ENCODE data around the gene GRM5. TPM values are rescaled to one million over a fixed set of nuclear protein-coding genes. Genes with fewer than 3 reads are reported as not detected.
"Not testable (repeated sequence)": the region's sequence is repeated elsewhere in the genome, so short reads cannot be mapped to it uniquely, and the experiment has no call there.

GRM5 gene
- total RNA-seq, 4 donors from 2014 or later = under 0.01 to 1.8 (median under 0.01) TPM; not detected in 1

DNA sequence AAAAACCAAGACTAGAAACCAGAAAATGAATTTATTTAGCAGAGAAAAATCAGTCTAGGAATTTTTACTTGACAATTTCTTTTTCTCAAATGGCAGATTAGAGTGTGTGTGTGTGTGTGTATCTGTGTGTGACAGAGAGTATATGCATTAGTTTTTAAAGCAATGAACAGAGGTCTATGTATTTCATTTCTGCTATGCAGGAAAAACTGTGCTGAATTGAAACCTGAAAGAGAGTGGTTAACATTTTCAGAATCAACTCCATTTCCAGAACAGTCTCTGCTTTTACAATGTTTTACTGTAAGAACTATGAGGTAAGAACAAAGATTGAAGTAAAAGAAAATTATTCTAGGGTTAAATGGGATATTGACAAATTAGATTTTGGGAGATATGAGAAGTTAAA is 114.8 kb downstream of the GRM5 start:
- no peaks in the 10 kb centered on the region for H3K4me1 ChIP-seq
- no peaks in the 10 kb centered on the region for H3K27me3 ChIP-seq
- H3K27ac ChIP-seq = no peak overlapping the region
- no peak for DNase-seq (ENCODE audit: low spot score in 2 of 2)
- H3K9me3 ChIP-seq = no peaks in the 10 kb centered on the region
- H3K36me3 ChIP-seq = no peaks in the 10 kb centered on the region
- H3K4me3 ChIP-seq = no peak overlapping the region
- TF ChIP-seq EP300 (IDR thresholded peaks at IDR 0.05) (no peak), POLR2A (IDR thresholded peaks at IDR 0.05) (no peak)
- TF ChIP-seq, protein P1, sequence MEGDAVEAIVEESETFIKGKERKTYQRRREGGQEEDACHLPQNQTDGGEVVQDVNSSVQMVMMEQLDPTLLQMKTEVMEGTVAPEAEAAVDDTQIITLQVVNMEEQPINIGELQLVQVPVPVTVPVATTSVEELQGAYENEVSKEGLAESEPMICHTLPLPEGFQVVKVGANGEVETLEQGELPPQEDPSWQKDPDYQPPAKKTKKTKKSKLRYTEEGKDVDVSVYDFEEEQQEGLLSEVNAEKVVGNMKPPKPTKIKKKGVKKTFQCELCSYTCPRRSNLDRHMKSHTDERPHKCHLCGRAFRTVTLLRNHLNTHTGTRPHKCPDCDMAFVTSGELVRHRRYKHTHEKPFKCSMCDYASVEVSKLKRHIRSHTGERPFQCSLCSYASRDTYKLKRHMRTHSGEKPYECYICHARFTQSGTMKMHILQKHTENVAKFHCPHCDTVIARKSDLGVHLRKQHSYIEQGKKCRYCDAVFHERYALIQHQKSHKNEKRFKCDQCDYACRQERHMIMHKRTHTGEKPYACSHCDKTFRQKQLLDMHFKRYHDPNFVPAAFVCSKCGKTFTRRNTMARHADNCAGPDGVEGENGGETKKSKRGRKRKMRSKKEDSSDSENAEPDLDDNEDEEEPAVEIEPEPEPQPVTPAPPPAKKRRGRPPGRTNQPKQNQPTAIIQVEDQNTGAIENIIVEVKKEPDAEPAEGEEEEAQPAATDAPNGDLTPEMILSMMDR (IDR thresholded peaks at IDR 0.05) = no peak

DNA sequence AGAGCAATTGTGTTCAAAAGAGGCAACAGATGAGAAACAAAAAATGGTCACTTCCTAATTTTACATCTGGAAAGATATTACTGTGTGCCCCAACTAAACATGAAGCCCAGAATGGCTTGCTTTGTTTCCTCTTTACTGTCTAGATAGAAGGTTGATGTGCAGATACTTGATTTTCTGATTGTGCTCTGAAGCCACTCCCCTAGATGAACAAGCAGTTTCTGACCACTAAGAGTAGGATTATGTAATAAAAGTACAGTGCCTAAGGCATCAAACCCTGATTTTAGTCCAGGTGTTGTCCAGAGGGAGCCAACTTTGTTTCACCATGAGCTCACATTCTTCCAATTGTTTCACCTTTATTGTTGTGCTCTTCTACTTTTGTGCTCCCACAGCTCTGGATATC is 116.9 kb downstream of the GRM5 start:
- not testable (repeated sequence) for H3K9me3 ChIP-seq; H3K4me3 ChIP-seq; H3K4me1 ChIP-seq; H3K27ac ChIP-seq; H3K36me3 ChIP-seq; DNase-seq (ENCODE audit: low spot score in 2 of 2); H3K27me3 ChIP-seq

DNA sequence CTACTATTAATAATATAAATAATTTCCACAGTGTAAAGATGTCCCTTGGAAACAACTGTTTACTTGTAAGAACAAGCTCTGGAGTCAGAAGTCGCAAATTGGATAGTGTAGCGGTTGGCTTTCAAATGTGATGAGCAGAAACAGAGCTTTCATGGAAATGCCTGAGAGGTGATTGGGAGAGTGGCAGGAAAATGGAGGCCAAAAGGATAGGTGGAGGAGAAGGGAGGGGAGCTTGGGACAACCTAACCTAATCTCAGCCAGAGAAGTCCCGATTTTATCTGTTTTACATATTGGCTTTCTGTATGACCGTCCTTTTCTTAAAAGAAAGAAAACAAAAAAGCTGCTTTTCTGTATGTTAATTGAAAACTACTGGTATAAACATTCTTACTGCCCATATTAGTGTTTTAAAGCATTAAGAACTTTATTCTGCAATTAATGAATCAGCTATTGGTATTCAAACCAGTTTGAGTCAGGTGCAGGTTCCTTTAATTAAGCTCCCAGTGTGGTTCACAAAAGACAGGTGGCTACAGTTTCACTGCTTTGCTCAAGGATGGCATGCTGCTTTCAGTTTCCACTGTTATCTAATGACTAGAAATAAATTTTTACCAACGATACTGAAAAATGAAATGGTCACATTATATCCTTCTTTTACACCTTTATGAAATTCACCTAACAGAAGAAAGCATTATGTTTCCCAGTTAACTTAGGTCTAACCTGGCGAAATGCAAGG is 117.8 kb downstream of the GRM5 start:
- H3K4me3 ChIP-seq; H3K9me3 ChIP-seq; H3K27me3 ChIP-seq; H3K4me1 ChIP-seq; H3K36me3 ChIP-seq; H3K27ac ChIP-seq; DNase-seq (ENCODE audit: low spot score in 2 of 2): not testable (repeated sequence)
- WGBS, 2 donors = 86 to 88% methylated on average over 6 of the region's 6 CpGs

DNA sequence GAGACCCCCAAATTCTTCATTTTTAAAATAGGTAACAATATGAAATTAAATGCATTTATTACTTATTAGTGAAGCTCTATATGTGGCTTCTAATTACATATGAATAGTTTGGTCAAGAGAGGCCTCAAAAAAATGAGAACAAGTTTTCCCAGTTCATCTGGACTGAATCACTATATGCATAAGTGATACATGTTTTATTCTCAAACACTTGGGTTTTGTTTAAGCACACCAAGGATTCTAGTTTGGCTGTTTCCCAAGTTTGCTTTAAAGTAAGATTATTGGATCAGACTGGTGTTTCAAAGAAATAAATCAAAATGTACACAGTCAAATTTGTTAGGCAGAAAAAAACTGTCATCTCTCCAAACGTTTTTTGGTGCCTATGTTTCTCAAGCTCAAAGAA is 136.1 kb downstream of the GRM5 start:
- H3K4me1 ChIP-seq; H3K9me3 ChIP-seq; H3K4me3 ChIP-seq; H3K36me3 ChIP-seq; DNase-seq (ENCODE audit: low spot score in 2 of 2); H3K27me3 ChIP-seq; H3K27ac ChIP-seq: not testable (repeated sequence)
- WGBS, 2 donors = 8 to 12% methylated on average over 1 of the region's 1 CpG

DNA sequence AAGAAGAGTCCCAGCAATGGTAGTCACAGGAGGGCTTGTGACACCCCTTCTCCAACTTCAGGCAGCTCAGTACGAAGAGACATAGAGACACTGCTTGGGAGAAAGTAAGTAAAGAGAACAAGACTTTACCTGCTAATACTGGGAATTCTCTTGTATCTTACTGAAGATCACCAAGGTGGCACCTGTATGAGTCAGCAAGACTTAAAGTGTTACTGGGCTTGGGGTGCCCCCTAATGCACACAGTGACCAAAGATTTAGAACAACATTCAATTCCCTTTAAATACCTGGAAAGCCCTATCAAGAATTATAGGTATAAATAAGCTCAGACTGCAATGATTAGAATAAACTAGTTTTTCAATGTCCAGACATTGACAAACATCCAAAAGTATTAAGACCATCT is 148.7 kb downstream of the GRM5 start:
- H3K9me3 ChIP-seq; H3K27me3 ChIP-seq; H3K36me3 ChIP-seq; H3K27ac ChIP-seq; DNase-seq (ENCODE audit: low spot score in 2 of 2); H3K4me3 ChIP-seq; H3K4me1 ChIP-seq: not testable (repeated sequence)
- WGBS, 2 donors = 76 to 94% methylated on average over 1 of the region's 1 CpG

DNA sequence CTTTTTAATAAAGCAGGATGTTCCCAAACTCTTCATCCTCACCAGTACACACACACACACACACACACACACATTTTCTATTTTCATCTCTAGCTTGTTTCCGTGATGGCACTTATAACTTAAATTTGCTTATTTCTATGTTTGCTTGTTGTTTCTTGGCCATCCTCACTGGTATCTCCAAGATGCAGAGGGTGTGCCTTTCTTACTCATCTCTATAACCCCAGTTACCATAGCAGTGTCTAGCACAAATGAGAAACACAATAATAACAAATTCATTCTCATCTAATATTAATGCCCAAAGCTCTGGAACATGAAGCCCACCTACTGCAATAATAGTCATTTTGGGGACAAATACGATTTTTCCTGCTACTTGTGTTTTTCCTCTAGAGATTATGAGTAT is 156.3 kb downstream of the GRM5 start:
- WGBS, 2 donors = 83 to 85% methylated on average over 2 of the region's 2 CpGs
- no peak overlapping the region for H3K27ac ChIP-seq
- no peaks in the 10 kb centered on the region for H3K4me1 ChIP-seq
- no peak for DNase-seq (ENCODE audit: low spot score in 2 of 2)
- TF ChIP-seq POLR2A (IDR thresholded peaks at IDR 0.05) (no peak), EP300 (IDR thresholded peaks at IDR 0.05) (no peak)
- TF ChIP-seq, protein P1 (IDR thresholded peaks at IDR 0.05) = no peak
- no peaks in the 10 kb centered on the region for H3K9me3 ChIP-seq
- no peak overlapping the region for H3K4me3 ChIP-seq
- no peaks in the 10 kb centered on the region for H3K36me3 ChIP-seq
- H3K27me3 ChIP-seq = no peaks in the 10 kb centered on the region

DNA sequence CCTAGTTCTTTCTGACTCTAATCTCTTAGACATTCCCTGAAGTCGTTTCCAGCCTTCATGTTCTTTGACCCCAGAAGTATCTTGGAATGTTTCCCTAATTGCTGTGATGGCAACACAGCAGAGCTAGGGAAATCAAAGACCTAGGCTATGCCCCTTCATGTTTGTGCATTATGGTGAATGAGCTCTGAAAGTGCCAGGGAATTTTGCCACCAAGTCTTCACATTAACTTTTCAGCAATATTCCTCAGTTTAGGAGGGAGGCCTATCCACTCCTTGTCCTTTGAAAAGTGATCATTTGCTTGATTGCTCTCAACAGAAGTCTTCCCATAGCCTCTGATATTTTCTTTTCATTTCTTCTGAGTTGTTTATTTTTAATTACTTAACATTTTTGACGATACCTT is 164.3 kb downstream of the GRM5 start:
- DNase-seq (ENCODE audit: low spot score in 2 of 2); H3K4me1 ChIP-seq; H3K4me3 ChIP-seq; H3K27ac ChIP-seq; H3K9me3 ChIP-seq; H3K36me3 ChIP-seq; H3K27me3 ChIP-seq: not testable (repeated sequence)
- 44% methylated on average over 2 of the region's 2 CpGs for WGBS, 2 donors

DNA sequence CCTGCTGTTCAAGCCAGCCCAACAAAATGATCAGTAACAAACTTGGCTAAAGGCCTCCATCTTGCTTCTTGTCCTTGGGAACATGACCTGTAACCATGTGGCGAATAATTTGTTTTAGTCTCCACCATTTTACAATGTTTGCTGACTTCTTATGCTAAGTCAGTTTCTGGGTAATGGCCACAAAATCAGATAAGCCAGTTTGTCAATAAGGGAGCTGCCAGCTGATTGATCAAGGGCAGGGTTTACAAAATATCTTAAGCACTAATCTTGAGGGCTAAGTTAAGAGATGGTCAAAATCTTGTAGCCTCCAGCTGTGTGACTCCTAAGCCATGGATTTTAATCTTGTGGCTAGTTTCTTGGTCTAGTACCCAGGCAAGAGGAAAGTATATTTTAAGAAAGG is 176.9 kb downstream of the GRM5 start:
- not testable (repeated sequence) for H3K4me3 ChIP-seq; H3K4me1 ChIP-seq; DNase-seq (ENCODE audit: low spot score in 2 of 2); H3K27ac ChIP-seq; H3K27me3 ChIP-seq; H3K36me3 ChIP-seq
- peaks cover 0 to 24% (median 0%) of the 10 kb centered on the region in 4 donors for H3K9me3 ChIP-seq
- WGBS, 2 donors = 75 to 85% methylated on average over 1 of the region's 1 CpG

Measured in tibial nerve (tissue), 4 donors.